HEK293 (cell line): ENCODE measurements around the gene SLC26A6.
A peak's percentile ranks its signal among the peaks of the same experiment; 100 is the strongest.

ENCODE experiments used
- CTCF ChIA-PET: fragments of 350-600 bp; formaldehyde crosslinking; extraction: SDS; loops from one replicate; lab custom pipeline; 2021; ENCODE audit warnings: antibody characterized with exemption; lab: Yijun Ruan, JAX
- POLR2A ChIA-PET: fragments of 300-600 bp; formaldehyde crosslinking; extraction: SDS; loops from one replicate; lab custom pipeline; 2020; ENCODE audit warnings: antibody characterized with exemption, inconsistent platforms; lab: Yijun Ruan, JAX
- H3K27ac ChIP-seq: fragments of 200-500 bp; sonication (Bioruptor generic); 2 replicates; pipeline ENCODE4 v1.5.1; 2014; ENCODE audit warnings: low read depth, low read length, control low read depth, inconsistent platforms; ENCODE audit errors: extremely low read depth
- H3K36me3 ChIP-seq, 2 experiments: fragments of 200-500 bp in 1 of 2; sonication (Bioruptor generic) in 1 of 2; 1 replicate in 1 of 2; 2 replicates in 1 of 2; pipeline ENCODE4 v1.5.1; 2014 to 2017; ENCODE audit warnings: inconsistent platforms in 2 of 2, low read length in 2 of 2; ENCODE audit not compliant: control insufficient read depth in 2 of 2, insufficient read depth in 1 of 2
- H3K4me1 ChIP-seq: fragments of 200-500 bp; sonication (Bioruptor generic); 2 replicates; pipeline ENCODE4 v1.5.1; 2014; ENCODE audit warnings: mild to moderate bottlenecking, low read length, inconsistent platforms; ENCODE audit not compliant: control insufficient read depth, insufficient read depth
- H3K4me3 ChIP-seq: 2 replicates; pipeline ENCODE4 v1.5.1; 2011; ENCODE audit warnings: low read depth, mild to moderate bottlenecking, control low read depth, low read length, moderate library complexity
- H3K9me3 ChIP-seq: fragments of 200-500 bp; sonication (Bioruptor generic); 2 replicates; pipeline ENCODE4 v1.5.1; 2014; ENCODE audit warnings: low read depth, low read length, inconsistent platforms; ENCODE audit not compliant: control insufficient read depth, insufficient read depth
- ATF2 ChIP-seq: fragments of 450-650 bp; formaldehyde crosslinking; IDR thresholded peaks from 2 replicates; pipeline ENCODE4 v1.5.1; 2016; ENCODE audit warnings: missing biosample characterization, missing genetic modification characterization, low read depth
- GLIS2 ChIP-seq: fragments of 450-650 bp; formaldehyde crosslinking; IDR thresholded peaks from 2 replicates; pipeline ENCODE4 v1.5.1; 2016; ENCODE audit warnings: missing biosample characterization, missing genetic modification characterization
- IKZF3 ChIP-seq: fragments of 450-650 bp; IDR thresholded peaks from 2 replicates; pipeline ENCODE4 v1.5.0; 2018; ENCODE audit warnings: missing biosample characterization, mild to moderate bottlenecking, missing genetic modification characterization, moderate library complexity
- KLF1 ChIP-seq: fragments of 450-650 bp; formaldehyde crosslinking; IDR thresholded peaks from 2 replicates; pipeline ENCODE4 v1.5.1; 2016; ENCODE audit warnings: missing biosample characterization, missing genetic modification characterization
- KLF8 ChIP-seq: fragments of 450-650 bp; formaldehyde crosslinking; IDR thresholded peaks from 2 replicates; pipeline ENCODE4 v1.5.1; 2016; ENCODE audit warnings: missing biosample characterization, missing genetic modification characterization
- MYNN ChIP-seq: fragments of 450-650 bp; formaldehyde crosslinking; IDR thresholded peaks from 2 replicates; pipeline ENCODE4 v1.5.1; 2016; ENCODE audit warnings: missing biosample characterization, missing genetic modification characterization, borderline replicate concordance
- OVOL3 ChIP-seq: fragments of 450-650 bp; formaldehyde crosslinking; IDR thresholded peaks from 2 replicates; pipeline ENCODE4 v1.5.1; 2016; ENCODE audit warnings: missing biosample characterization, missing genetic modification characterization
- SP3 ChIP-seq: fragments of 450-650 bp; formaldehyde crosslinking; IDR thresholded peaks from 2 replicates; pipeline ENCODE4 v1.5.1; 2016; ENCODE audit warnings: missing biosample characterization, missing genetic modification characterization
- WT1 ChIP-seq: fragments of 450-650 bp; formaldehyde crosslinking; IDR thresholded peaks from 2 replicates; pipeline ENCODE4 v1.5.1; 2016; ENCODE audit warnings: missing biosample characterization, missing genetic modification characterization
- ZBTB26 ChIP-seq: fragments of 450-650 bp; formaldehyde crosslinking; optimal IDR thresholded peaks from 2 replicates; pipeline ENCODE3; 2016; ENCODE audit warnings: missing biosample characterization, mild to moderate bottlenecking, missing genetic modification characterization
- ZBTB49 ChIP-seq: fragments of 450-650 bp; formaldehyde crosslinking; IDR thresholded peaks from 2 replicates; pipeline ENCODE4 v1.5.1; 2016; ENCODE audit warnings: missing biosample characterization, missing genetic modification characterization, low read depth
- ZFHX2 ChIP-seq: fragments of 450-650 bp; formaldehyde crosslinking; conservative IDR thresholded peaks from 2 replicates; pipeline ENCODE4 v1.5.1; 2016; ENCODE audit warnings: missing biosample characterization, missing genetic modification characterization
- ZNF175 ChIP-seq: fragments of 450-650 bp; formaldehyde crosslinking; IDR thresholded peaks from 2 replicates; pipeline ENCODE4 v1.5.1; 2016; ENCODE audit warnings: missing biosample characterization, missing genetic modification characterization
- ZNF248 ChIP-seq: fragments of 450-650 bp; formaldehyde crosslinking; IDR thresholded peaks from 2 replicates; pipeline ENCODE4 v1.5.1; 2017; ENCODE audit warnings: missing biosample characterization, missing genetic modification characterization
- ZNF280C ChIP-seq: fragments of 450-650 bp; formaldehyde crosslinking; IDR thresholded peaks from 2 replicates; pipeline ENCODE4 v1.5.1; 2016; ENCODE audit warnings: missing biosample characterization, missing genetic modification characterization
- ZNF302 ChIP-seq: fragments of 450-650 bp; formaldehyde crosslinking; IDR thresholded peaks from 2 replicates; pipeline ENCODE4 v1.5.1; 2016; ENCODE audit warnings: missing biosample characterization, missing genetic modification characterization, low read depth
- ZNF311 ChIP-seq: fragments of 450-650 bp; formaldehyde crosslinking; IDR thresholded peaks from 2 replicates; pipeline ENCODE4 v1.5.1; 2017; ENCODE audit warnings: missing biosample characterization, missing genetic modification characterization, borderline replicate concordance
- ZNF391 ChIP-seq: fragments of 450-650 bp; formaldehyde crosslinking; IDR thresholded peaks from 2 replicates; pipeline ENCODE4 v1.5.1; 2016; ENCODE audit warnings: low read depth, missing biosample characterization, missing genetic modification characterization, borderline replicate concordance
- ZNF530 ChIP-seq: fragments of 450-650 bp; formaldehyde crosslinking; IDR thresholded peaks from 2 replicates; pipeline ENCODE4 v1.5.1; 2016; ENCODE audit warnings: low read depth, missing biosample characterization, missing genetic modification characterization
- ZNF560 ChIP-seq: fragments of 450-650 bp; formaldehyde crosslinking; IDR thresholded peaks from 2 replicates; pipeline ENCODE4 v1.5.1; 2017; ENCODE audit warnings: missing biosample characterization, missing genetic modification characterization, borderline replicate concordance
- ZNF692 ChIP-seq: fragments of 450-650 bp; formaldehyde crosslinking; IDR thresholded peaks from 2 replicates; pipeline ENCODE4 v1.5.1; 2016; ENCODE audit warnings: missing biosample characterization, missing genetic modification characterization
- ZNF768 ChIP-seq: fragments of 450-650 bp; formaldehyde crosslinking; IDR thresholded peaks from 2 replicates; pipeline ENCODE4 v1.5.1; 2018; ENCODE audit warnings: missing biosample characterization, mild to moderate bottlenecking, missing genetic modification characterization
- ZSCAN16 ChIP-seq: fragments of 450-650 bp; formaldehyde crosslinking; IDR thresholded peaks from 2 replicates; pipeline ENCODE4 v1.5.1; 2016; ENCODE audit warnings: missing biosample characterization, missing genetic modification characterization
- ZXDB ChIP-seq: fragments of 450-650 bp; formaldehyde crosslinking; IDR thresholded peaks from 2 replicates; pipeline ENCODE4 v1.5.1; 2016; ENCODE audit warnings: missing biosample characterization, missing genetic modification characterization
- TF ChIP-seq, protein P1 (sequence below): fragments of 450-650 bp; formaldehyde crosslinking; IDR thresholded peaks from 2 replicates; pipeline ENCODE4 v1.5.1; 2016; ENCODE audit warnings: missing biosample characterization, missing genetic modification characterization

SLC26A6 gene

GRCh38 chr3:48635222-48636021 is at the start of gene SLC26A6:
Gene SLC26A6, minus strand, starts transcription at chr3:48635461. Its CDS starts 68 bp downstream, at chr3:48635393.
- H3K4me3 ChIP-seq, result peak within 1 kb of the TSS; percentile 75
- peak within 1 kb of the TSS; percentile 55; the same call in 1 of the 2 replicates for H3K27ac ChIP-seq
- no peaks in the 10 kb centered on the region for H3K4me1 ChIP-seq
- peaks cover 0 to 35% of the 10 kb centered on the region in 2 experiments; a peak in 1 of 3 replicates for H3K36me3 ChIP-seq
- POLR2A ChIA-PET, result interaction anchor here (0.6 to 2.5 kb wide), 13 partner anchors 11 to 305 kb away, joined by 3 to 13 read pairs (median 4); partner anchors contain the start of genes CELSR3, PFKFB4, TMEM89 and UQCRC1
- H3K9me3 ChIP-seq, result no peaks in the 10 kb centered on the region
- CTCF ChIA-PET, result interaction anchor here (0.5 to 2.7 kb wide), 27 partner anchors 9 to 915 kb away, joined by 3 to 14 read pairs (median 3); partner anchors contain the start of genes CCDC51, CELSR3 and UQCRC1
- TF ChIP-seq OVOL3 (tag by site-specific recombination), result no peak
- TF ChIP-seq GLIS2 (tag by site-specific recombination), result peak; percentile 91
- 0 out of 2 replicates have a peak, but pooled peaks have one; percentile 43 for TF ChIP-seq KLF8 (tag by site-specific recombination)
- TF ChIP-seq ZNF280C, result no peak
- peak; percentile 79 for TF ChIP-seq ZBTB26 (tag by site-specific recombination)
- 0 out of 2 replicates have a peak, but pooled peaks have one; percentile 8 for TF ChIP-seq KLF1 (tag by site-specific recombination)
- no peak for TF ChIP-seq ZNF302
- TF ChIP-seq ATF2 (tag by site-specific recombination), result no peak
- peak; percentile 34; the same call in 1 of the 2 replicates for TF ChIP-seq IKZF3
- no peak for TF ChIP-seq ZNF311 (tag by site-specific recombination)
- no peak for TF ChIP-seq ZNF560 (tag by site-specific recombination)
- TF ChIP-seq ZSCAN16, result no peak
- TF ChIP-seq ZNF391 (tag by site-specific recombination), result 0 out of 2 replicates have a peak, but pooled peaks have one; percentile 12
- TF ChIP-seq ZNF692, result peak; percentile 51; the same call in 1 of the 2 replicates
- no peak for TF ChIP-seq MYNN (tag by site-specific recombination)
- TF ChIP-seq SP3 (tag by site-specific recombination), result peak; percentile 59
- no peak; the same call in 1 of the 2 replicates for TF ChIP-seq WT1 (tag by site-specific recombination)
- no peak for TF ChIP-seq ZNF768 (tag by site-specific recombination)
- TF ChIP-seq ZFHX2, result no peak
- TF ChIP-seq ZXDB (tag by site-specific recombination), result peak; percentile 26; the same call in 1 of the 2 replicates
- TF ChIP-seq ZNF175 (tag by site-specific recombination), result no peak
- TF ChIP-seq ZBTB49 (tag by site-specific recombination), result no peak
- TF ChIP-seq, protein P1, sequence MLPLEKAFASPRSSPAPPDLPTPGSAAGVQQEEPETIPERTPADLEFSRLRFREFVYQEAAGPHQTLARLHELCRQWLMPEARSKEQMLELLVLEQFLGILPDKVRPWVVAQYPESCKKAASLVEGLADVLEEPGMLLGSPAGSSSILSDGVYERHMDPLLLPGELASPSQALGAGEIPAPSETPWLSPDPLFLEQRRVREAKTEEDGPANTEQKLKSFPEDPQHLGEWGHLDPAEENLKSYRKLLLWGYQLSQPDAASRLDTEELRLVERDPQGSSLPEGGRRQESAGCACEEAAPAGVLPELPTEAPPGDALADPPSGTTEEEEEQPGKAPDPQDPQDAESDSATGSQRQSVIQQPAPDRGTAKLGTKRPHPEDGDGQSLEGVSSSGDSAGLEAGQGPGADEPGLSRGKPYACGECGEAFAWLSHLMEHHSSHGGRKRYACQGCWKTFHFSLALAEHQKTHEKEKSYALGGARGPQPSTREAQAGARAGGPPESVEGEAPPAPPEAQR (tag by site-specific recombination), result no peak
- no peak for TF ChIP-seq ZNF530 (tag by site-specific recombination)
- TF ChIP-seq ZNF248, result no peak
